Coronary artery (tissue), 2 donors: ENCODE data around the gene FSTL4.

Experiments
- DNase-seq: peaks from one replicate; pipeline ENCODE4 v3.0.0-alpha.2; 2017; ENCODE audit warnings: low spot score
- H3K27ac ChIP-seq, 2 donors: fragments of 200-600 bp; sonication (generic); one replicate each; pipeline ENCODE4 v1.5.1; 2016 to 2019
- H3K4me3 ChIP-seq: fragments of 200-600 bp; sonication (generic); 2 replicates; pipeline ENCODE4 v1.5.1; 2016; ENCODE audit warnings: mild to moderate bottlenecking, moderate library complexity
- TF ChIP-seq, protein P1 (sequence below): fragments of 200-600 bp; sonication (generic); IDR thresholded peaks from one replicate; pipeline ENCODE4 v1.5.1; 2019; ENCODE audit warnings: antibody characterized with exemption

Gene FSTL4

DNA sequence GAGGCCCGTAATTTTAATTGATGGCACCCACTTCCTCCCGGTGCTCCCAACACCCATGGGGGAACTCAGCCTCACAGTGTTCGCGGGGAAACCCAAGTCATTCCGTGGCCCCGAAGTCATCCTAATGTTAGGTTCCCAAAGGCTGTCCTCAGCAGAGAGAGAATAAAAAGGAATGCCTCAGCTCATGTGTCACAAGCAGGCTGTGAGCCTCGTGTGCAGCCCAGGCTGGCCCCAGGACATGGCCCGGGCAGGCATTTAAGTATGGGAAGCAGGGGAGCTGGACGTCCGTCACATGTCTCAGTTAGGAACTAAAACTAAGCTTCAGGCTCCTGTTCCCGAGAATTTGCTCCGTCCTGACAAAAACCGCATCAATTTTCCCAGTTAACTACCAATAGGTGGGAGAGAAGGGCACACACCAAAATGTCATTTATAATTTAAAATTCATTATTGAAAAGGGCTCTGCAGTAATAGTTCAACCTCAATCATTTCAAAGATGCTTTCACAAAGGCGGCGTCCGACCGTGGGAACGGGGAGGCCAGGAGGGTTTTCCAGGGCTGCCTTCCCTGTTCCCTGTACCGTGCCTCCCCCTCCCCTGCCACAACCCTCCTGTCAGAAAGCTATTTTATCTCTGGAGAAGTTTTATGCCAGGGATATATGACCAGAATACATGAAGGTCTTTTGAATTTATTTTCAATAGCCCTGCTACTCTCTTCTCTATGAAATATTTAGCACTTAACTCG lies 137.3 kb downstream of the FSTL4 start:
- Histone ChIP-seq H3K4me3 (no peak overlapping the region), H3K27ac (no peak overlapping the region)
- TF ChIP-seq, protein P1, sequence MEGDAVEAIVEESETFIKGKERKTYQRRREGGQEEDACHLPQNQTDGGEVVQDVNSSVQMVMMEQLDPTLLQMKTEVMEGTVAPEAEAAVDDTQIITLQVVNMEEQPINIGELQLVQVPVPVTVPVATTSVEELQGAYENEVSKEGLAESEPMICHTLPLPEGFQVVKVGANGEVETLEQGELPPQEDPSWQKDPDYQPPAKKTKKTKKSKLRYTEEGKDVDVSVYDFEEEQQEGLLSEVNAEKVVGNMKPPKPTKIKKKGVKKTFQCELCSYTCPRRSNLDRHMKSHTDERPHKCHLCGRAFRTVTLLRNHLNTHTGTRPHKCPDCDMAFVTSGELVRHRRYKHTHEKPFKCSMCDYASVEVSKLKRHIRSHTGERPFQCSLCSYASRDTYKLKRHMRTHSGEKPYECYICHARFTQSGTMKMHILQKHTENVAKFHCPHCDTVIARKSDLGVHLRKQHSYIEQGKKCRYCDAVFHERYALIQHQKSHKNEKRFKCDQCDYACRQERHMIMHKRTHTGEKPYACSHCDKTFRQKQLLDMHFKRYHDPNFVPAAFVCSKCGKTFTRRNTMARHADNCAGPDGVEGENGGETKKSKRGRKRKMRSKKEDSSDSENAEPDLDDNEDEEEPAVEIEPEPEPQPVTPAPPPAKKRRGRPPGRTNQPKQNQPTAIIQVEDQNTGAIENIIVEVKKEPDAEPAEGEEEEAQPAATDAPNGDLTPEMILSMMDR, result no peak
- DNase-seq, result no peak

DNA sequence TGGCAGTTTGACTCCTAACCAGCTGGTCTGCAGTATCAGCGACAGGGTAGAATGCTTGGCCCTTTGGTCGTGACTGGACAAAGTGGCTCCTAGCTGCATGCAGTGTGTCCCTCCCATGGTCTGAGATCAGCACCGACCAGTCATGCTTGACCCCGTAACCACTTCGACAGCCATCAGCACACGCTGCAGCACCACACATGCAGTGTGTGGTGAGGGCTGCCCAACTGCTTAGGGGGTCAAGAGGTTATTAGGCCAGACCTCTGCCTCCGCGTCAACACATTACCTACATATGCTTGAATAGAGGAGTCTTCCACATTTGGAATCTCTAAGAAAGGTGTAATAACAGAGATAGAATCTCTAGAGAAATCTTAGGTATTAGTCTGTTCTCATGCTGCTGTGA lies 139.1 kb downstream of the FSTL4 start:
- TF ChIP-seq, protein P1, result no peak
- Histone ChIP-seq H3K27ac (no peak overlapping the region), H3K4me3 (no peak overlapping the region)
- no peak for DNase-seq

GRCh38 chr5:133472829-133473228 lies 139.5 kb downstream of the FSTL4 start:
- no peak for DNase-seq
- no peak overlapping the region for H3K4me3 ChIP-seq
- H3K27ac ChIP-seq, result no peak overlapping the region
- TF ChIP-seq, protein P1, result no peak

DNA sequence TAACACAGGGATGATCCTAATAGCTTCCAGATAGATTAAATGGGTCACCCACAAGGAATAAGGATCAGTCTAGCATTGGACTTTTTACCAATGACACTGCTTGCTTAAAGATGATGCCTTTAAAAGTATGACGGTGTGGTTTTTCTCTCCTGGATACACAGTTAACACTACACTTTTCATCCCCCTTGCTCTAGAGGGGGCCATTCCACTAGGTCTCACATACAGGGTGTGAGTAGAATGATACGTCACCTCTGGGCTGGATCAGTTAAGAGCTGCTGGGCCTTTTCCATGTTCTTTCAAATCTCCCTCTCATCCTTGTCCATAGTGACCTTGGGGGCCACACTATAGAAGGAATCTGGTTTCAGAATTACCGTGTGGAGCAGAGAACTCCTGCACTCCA lies 140.6 kb downstream of the FSTL4 start:
- no peak overlapping the region for H3K4me3 ChIP-seq
- TF ChIP-seq, protein P1, result no peak
- no peak for DNase-seq
- H3K27ac ChIP-seq, result no peak overlapping the region

DNA sequence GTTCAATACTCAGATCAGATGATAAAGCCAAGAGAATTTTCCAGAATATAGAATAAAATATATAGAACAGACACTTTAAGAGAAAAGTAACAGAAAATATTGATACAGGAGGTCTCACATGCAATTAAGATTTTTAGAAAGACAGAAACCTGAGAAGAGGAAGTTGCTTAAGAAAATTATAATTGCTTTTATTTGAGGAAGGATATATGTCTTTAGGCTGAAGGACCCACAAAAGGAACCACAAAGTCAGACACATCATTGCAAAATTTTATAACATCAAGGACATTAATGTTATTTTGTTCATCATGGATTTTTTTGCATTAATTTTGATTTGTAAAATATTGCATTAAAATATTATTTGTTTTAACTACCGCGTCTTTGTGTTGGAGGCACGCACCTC lies 141.5 kb downstream of the FSTL4 start:
- DNase-seq, result no peak

GRCh38 chr5:133469846-133470245 lies 142.5 kb downstream of the FSTL4 start:
- TF ChIP-seq, protein P1, result no peak
- no peak overlapping the region for H3K4me3 ChIP-seq

More for the DNA sequence above, 141.5 kb downstream of the FSTL4 start:
- H3K27ac ChIP-seq, result no peak overlapping the region
- no peak overlapping the region for H3K4me3 ChIP-seq
- TF ChIP-seq, protein P1, result no peak

GRCh38 chr5:133469252-133469651 lies 143.1 kb downstream of the FSTL4 start:
- TF ChIP-seq, protein P1, result no peak
- Histone ChIP-seq H3K27ac (no peak overlapping the region), H3K4me3 (no peak overlapping the region)
- DNase-seq, result peak; percentile 55

More at GRCh38 chr5:133469846-133470245, 142.5 kb downstream of the FSTL4 start:
- no peak overlapping the region for H3K27ac ChIP-seq
- peak; percentile 31 for DNase-seq
